Measurements from ENCODE around the gene PAPSS2. TPM values are rescaled to one million over a fixed set of nuclear protein-coding genes. Genes with fewer than 3 reads are reported as not detected.
A peak's percentile ranks its signal among the peaks of the same experiment; 100 is the strongest.

The PAPSS2 gene
- total RNA-seq, 1 experiment from 2014 or later, result 22.1 TPM

- TF ChIP-seq ARID4B (CRISPR knock-in tag; IDR thresholded peaks at IDR 0.05; ENCODE audit: borderline replicate concordance) (peak; percentile 42; the same call in 1 of the 2 replicates), ZNF423 (CRISPR knock-in tag; IDR thresholded peaks at IDR 0.05) (no peak), TEAD1 (CRISPR knock-in tag; IDR thresholded peaks at IDR 0.05) (0 out of 2 replicates have a peak, but pooled peaks have one; percentile 38), FOXK1 (CRISPR knock-in tag; IDR thresholded peaks at IDR 0.05) (0 out of 2 replicates have a peak, but pooled peaks have one; percentile 24), E2F5 (CRISPR knock-in tag; IDR thresholded peaks at IDR 0.05) (0 out of 2 replicates have a peak, but pooled peaks have one; percentile 51), MYBL2 (CRISPR knock-in tag; IDR thresholded peaks at IDR 0.05) (no peak), NR1H2 (CRISPR knock-in tag; IDR thresholded peaks at IDR 0.05) (no peak), HMGXB4 (CRISPR knock-in tag; IDR thresholded peaks at IDR 0.05) (no peak), CBFB (CRISPR knock-in tag; IDR thresholded peaks at IDR 0.05; ENCODE audit: low read depth) (no peak)
- ATAC-seq, result peak; percentile 33
- Mint-ChIP-seq H3K36me3 (no peaks in the 10 kb centered on the region), H3K4me3 (peak overlapping the region; percentile 81), H3K9me3 (no peaks in the 10 kb centered on the region), H3K27me3 (ENCODE audit: low read depth) (no peaks in the 10 kb centered on the region), H3K4me1 (peaks cover 65% of the 10 kb centered on the region), H3K27ac (peak overlapping the region; percentile 75)
- CTCF ChIA-PET, result interaction anchor here (0.8 to 1.1 kb wide), 2 partner anchors 14 to 33 kb away, joined by 3 read pairs; no protein-coding TSS in a partner anchor
- DNase-seq (ENCODE audit: low spot score), result peak; percentile 32
- POLR2A ChIA-PET, result no interaction called here
Measured at GRCh38 chr10:87658858-87659555, 671 bp upstream of the PAPSS2 start.

GRCh38 chr10:87660484-87661133, 931 bp downstream of the PAPSS2 start:
- ATAC-seq (no peak), DNase-seq (ENCODE audit: low spot score) (no peak)
- Mint-ChIP-seq H3K27me3 (ENCODE audit: low read depth) (no peaks in the 10 kb centered on the region), H3K36me3 (peaks cover 3% of the 10 kb centered on the region; the same call in 1 of the 2 replicates), H3K9me3 (no peaks in the 10 kb centered on the region), H3K4me1 (peaks cover 61% of the 10 kb centered on the region), H3K4me3 (peak overlapping the region; percentile 95), H3K27ac (peak overlapping the region; percentile 92)
- ChIA-PET POLR2A (no interaction called here), CTCF (interaction anchor here (0.6 to 2.4 kb wide), 5 partner anchors 9 to 126 kb away, joined by 3 to 15 read pairs (median 6); no protein-coding TSS in a partner anchor)
- TF ChIP-seq NR2C2 (CRISPR knock-in tag; IDR thresholded peaks at IDR 0.05), result no peak
- no peak for TF ChIP-seq ERG (CRISPR knock-in tag; IDR thresholded peaks at IDR 0.05)
- no peak for TF ChIP-seq MLX (CRISPR knock-in tag; IDR thresholded peaks at IDR 0.05)
- TF ChIP-seq E2F1 (CRISPR knock-in tag; IDR thresholded peaks at IDR 0.05), result no peak
- TF ChIP-seq SOX15 (CRISPR knock-in tag; IDR thresholded peaks at IDR 0.05), result no peak
- no peak for TF ChIP-seq TEAD1 (CRISPR knock-in tag; IDR thresholded peaks at IDR 0.05)
- no peak for TF ChIP-seq KAT7 (CRISPR knock-in tag; IDR thresholded peaks at IDR 0.05; ENCODE audit: borderline replicate concordance)
- TF ChIP-seq IRF2 (CRISPR knock-in tag; IDR thresholded peaks at IDR 0.05; ENCODE audit: borderline replicate concordance, low read depth), result no peak
- TF ChIP-seq SMAD3 (CRISPR knock-in tag; IDR thresholded peaks at IDR 0.05; ENCODE audit: borderline replicate concordance), result no peak
- no peak for TF ChIP-seq ELF4 (CRISPR knock-in tag; IDR thresholded peaks at IDR 0.05; ENCODE audit: low read depth)

All from WTC11 (cell line).